Measurements from ENCODE around the gene GALNT2. TPM values are rescaled to one million over a fixed set of nuclear protein-coding genes. Genes with fewer than 3 reads are reported as not detected.

Gene GALNT2
- total RNA-seq, 1 donor from 2014 or later: 58.0 TPM

DNA sequence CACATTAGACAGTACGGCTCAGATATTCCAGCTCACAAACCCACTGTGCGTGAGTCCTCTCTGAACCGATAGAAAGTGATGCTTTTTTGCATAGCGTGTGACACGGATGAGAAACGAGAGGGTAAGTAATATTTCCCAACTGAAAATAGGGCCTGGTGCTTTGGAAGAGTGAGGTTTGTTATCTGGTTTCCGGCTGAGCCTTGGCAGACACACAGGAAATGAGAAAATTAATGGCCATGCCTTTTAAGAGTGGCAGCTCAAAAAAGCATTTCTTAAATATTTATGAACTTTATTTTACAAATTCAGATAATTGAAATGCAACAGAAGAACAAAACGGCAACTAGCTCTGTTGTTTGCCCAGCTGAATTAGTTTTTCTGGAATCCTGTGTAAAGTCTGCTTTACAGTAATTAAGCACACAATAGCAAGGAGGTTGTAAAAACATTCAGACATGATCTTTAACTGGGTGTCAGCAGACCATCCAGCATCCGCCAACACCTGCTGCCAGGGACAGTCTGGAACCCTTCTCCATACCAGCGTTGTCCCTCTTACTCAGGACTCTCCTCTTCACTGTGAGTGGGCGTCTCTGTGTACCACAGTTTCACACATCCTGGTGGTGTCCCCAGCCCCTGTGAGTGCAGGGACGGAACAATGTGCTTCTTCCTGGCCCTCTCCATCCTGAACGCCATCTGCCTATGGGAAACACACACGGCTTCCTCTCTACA is 203.7 kb downstream of the GALNT2 start:
- TF ChIP-seq, protein P1, sequence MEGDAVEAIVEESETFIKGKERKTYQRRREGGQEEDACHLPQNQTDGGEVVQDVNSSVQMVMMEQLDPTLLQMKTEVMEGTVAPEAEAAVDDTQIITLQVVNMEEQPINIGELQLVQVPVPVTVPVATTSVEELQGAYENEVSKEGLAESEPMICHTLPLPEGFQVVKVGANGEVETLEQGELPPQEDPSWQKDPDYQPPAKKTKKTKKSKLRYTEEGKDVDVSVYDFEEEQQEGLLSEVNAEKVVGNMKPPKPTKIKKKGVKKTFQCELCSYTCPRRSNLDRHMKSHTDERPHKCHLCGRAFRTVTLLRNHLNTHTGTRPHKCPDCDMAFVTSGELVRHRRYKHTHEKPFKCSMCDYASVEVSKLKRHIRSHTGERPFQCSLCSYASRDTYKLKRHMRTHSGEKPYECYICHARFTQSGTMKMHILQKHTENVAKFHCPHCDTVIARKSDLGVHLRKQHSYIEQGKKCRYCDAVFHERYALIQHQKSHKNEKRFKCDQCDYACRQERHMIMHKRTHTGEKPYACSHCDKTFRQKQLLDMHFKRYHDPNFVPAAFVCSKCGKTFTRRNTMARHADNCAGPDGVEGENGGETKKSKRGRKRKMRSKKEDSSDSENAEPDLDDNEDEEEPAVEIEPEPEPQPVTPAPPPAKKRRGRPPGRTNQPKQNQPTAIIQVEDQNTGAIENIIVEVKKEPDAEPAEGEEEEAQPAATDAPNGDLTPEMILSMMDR (conservative IDR thresholded peaks at IDR 0.05): no peak
- H3K27ac Mint-ChIP-seq (ENCODE audit: unreplicated experiment): no peak overlapping the region
- no peaks in the 10 kb centered on the region for H3K9me3 Mint-ChIP-seq
- no peaks in the 10 kb centered on the region for H3K27me3 Mint-ChIP-seq (ENCODE audit: low read depth)
- H3K4me1 Mint-ChIP-seq: peaks cover 11% of the 10 kb centered on the region
- DNase-seq (ENCODE audit: low read depth, low spot score): no peak
- no peak overlapping the region for H3K4me3 Mint-ChIP-seq
- no peaks in the 10 kb centered on the region for H3K36me3 Mint-ChIP-seq (ENCODE audit: low read depth)

DNA sequence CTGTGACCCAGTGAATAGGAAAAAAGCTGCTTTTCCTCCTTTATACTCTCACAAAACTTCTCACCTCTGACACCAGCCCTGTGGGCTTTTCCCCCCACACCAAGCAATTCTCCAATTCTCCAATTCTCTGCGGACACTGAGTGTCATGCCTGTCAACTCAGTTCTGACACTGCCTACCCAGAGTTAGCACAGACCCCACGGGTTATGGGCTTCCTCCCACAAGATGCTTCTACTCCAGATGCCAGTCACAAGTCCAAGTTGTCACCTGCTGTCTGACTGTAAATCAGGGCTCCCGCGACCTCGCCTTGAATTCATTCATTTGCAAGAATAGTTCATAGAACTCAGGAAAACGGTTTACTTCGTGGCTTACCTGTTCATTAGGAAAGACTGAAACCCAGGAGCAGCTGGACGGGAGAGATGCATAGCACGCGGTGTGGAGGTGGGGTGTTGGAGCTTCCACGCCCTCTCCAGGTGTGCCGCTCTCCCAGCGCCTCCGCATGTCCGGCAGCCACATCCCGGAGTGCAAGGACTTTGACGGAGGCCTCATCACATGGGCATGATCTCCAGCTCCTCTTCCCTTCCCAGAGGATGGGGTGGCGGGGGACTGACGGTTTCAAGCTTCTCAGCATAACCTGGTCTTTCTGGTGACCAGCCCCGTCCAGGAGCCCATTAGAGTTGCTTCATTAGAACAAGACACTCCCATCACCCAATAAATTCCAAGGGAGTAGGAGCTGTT is 204.4 kb downstream of the GALNT2 start:
- DNase-seq (ENCODE audit: low read depth, low spot score): no peak
- TF ChIP-seq, protein P1 (conservative IDR thresholded peaks at IDR 0.05): no peak
- Mint-ChIP-seq H3K4me1 (peaks cover 12% of the 10 kb centered on the region), H3K9me3 (no peaks in the 10 kb centered on the region), H3K27me3 (ENCODE audit: low read depth) (no peaks in the 10 kb centered on the region), H3K36me3 (ENCODE audit: low read depth) (peaks cover under 1% of the 10 kb centered on the region), H3K4me3 (no peak overlapping the region), H3K27ac (ENCODE audit: unreplicated experiment) (no peak overlapping the region)

GRCh38 chr1:230272557-230272956 is 205.5 kb downstream of the GALNT2 start:
- no peaks in the 10 kb centered on the region for H3K9me3 Mint-ChIP-seq
- no peak overlapping the region for H3K4me3 Mint-ChIP-seq
- H3K27me3 Mint-ChIP-seq (ENCODE audit: low read depth): no peaks in the 10 kb centered on the region
- H3K27ac Mint-ChIP-seq (ENCODE audit: unreplicated experiment): no peak overlapping the region
- no peak for DNase-seq (ENCODE audit: low read depth, low spot score)
- peaks cover 3% of the 10 kb centered on the region for H3K36me3 Mint-ChIP-seq (ENCODE audit: low read depth)
- peaks cover 23% of the 10 kb centered on the region for H3K4me1 Mint-ChIP-seq
- TF ChIP-seq, protein P1 (conservative IDR thresholded peaks at IDR 0.05): no peak

GRCh38 chr1:230273141-230273710 is 206.2 kb downstream of the GALNT2 start:
- H3K4me1 Mint-ChIP-seq: peaks cover 26% of the 10 kb centered on the region
- no peaks in the 10 kb centered on the region for H3K9me3 Mint-ChIP-seq
- TF ChIP-seq, protein P1 (conservative IDR thresholded peaks at IDR 0.05): no peak
- DNase-seq (ENCODE audit: low read depth, low spot score): no peak
- H3K27ac Mint-ChIP-seq (ENCODE audit: unreplicated experiment): no peak overlapping the region
- no peaks in the 10 kb centered on the region for H3K27me3 Mint-ChIP-seq (ENCODE audit: low read depth)
- H3K36me3 Mint-ChIP-seq (ENCODE audit: low read depth): peaks cover 3% of the 10 kb centered on the region
- no peak overlapping the region for H3K4me3 Mint-ChIP-seq

DNA sequence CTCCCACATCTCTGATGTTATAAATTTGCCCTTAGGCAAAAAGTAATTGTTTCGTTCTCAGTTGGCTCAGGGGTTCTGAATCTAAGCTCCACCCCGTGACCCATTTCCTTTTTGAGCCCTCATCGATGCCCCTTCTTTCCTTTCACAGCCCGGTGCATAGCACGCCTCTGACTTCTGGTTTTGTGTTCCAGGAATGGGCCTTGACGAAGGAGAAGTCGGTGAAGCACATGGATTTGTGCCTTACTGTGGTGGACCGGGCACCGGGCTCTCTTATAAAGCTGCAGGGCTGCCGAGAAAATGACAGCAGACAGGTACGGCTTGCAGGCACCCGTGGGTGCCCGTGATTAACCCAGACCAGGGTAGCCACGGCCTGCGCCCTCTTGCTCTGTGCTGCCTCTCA is 207.2 kb downstream of the GALNT2 start:
- H3K27me3 Mint-ChIP-seq (ENCODE audit: low read depth): no peaks in the 10 kb centered on the region
- H3K27ac Mint-ChIP-seq (ENCODE audit: unreplicated experiment): peak overlapping the region; percentile 78
- no peaks in the 10 kb centered on the region for H3K9me3 Mint-ChIP-seq
- DNase-seq (ENCODE audit: low read depth, low spot score): no peak
- H3K36me3 Mint-ChIP-seq (ENCODE audit: low read depth): peaks cover 3% of the 10 kb centered on the region
- no peak overlapping the region for H3K4me3 Mint-ChIP-seq
- TF ChIP-seq, protein P1 (conservative IDR thresholded peaks at IDR 0.05): no peak
- H3K4me1 Mint-ChIP-seq: peaks cover 22% of the 10 kb centered on the region

All from neural crest cell (in vitro differentiated cells).